HG03135 (cell line): ENCODE data around the gene PCTP.

Source experiments
- ATAC-seq: cut with Tn5 transposase; IDR thresholded peaks from one replicate; pipeline ENCODE4 v1.9.1; 2021; ENCODE audit warnings: mild to moderate bottlenecking, moderate library complexity; ENCODE audit not compliant: unreplicated experiment

Gene PCTP

DNA sequence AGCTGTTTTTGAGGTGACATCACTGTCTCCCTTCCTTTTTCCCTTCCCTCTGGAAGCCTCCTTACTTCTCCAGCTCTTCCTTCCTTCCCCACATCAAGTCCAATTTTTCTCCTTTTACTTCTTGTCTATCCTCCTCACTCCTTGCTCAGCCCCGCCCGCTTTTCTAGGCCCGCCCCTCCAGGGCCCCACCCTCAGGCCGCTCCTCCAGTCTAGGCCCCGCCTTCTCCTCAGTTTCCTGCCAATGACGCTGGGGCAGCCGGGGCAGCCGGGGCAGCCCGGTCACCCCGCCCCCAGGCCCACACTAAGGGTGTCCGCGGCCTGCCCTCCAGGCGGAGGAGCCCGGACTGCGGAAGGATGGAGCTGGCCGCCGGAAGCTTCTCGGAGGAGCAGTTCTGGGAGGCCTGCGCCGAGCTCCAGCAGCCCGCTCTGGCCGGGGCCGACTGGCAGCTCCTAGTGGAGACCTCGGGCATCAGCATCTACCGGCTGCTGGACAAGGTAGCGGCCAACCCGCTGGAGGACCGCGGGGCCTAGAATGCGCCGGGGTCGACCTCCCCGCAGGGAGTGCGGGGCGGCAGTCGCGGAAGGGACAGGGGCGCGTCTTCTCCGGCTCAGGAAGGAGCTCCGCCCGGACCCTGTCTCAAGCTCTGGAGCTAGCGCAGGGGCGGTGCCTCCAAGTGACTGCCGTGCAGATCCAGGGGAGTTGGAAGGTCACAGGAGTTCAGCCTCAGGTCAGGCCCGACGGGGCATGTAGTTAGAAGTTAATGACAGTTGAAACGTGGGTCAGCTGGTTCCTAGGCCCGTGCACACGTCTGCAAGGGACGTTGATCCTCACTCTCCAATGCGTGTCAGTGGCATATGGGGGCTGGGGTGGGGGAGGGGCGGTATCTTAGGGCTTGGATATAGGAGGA lies at the start of gene PCTP:
PCTP (plus strand) TSS at position 302 of the 908 bp plus-strand sequence; CDS start at position 355, 53 bp downstream.
- ATAC-seq, result peak; percentile 99

DNA sequence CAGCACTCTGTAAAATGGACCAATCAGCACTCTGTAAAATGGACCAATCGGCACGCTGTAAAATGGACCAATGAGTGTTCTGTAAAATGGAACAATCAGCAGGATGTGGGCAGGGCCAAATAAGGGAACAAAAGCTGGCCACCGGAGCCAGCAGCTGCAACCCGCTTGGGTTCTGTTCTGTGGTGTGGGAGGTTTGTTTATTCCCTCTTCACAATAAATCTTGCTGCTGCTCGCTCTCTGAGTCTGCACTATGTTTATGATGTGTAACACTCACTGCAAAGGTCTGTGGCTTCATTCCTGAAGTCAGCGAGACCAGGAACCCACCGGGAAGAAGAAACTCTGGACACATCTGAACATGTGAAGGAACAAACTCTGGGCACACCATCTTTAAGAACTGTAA lies 48.7 kb upstream of the PCTP start:
- no peak for ATAC-seq

DNA sequence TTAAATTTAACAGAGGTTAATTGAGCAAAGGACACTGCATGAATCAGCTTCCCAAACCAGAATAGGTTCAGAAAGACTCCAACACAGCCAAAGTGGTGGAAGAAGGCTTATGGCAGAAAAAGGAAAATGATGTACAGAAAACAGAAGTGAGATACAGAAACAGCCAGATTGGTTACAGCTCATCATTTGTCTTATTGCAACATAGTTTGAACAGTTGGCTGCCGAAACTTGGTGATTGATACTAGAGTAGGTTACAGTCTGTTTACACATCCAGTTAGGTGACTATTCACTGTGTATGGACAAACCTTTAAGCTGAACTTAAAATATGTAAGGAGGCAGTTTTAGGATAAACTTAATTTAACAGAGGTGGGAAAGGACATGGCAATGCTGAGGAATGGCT lies 46.5 kb upstream of the PCTP start:
- ATAC-seq, result no peak

DNA sequence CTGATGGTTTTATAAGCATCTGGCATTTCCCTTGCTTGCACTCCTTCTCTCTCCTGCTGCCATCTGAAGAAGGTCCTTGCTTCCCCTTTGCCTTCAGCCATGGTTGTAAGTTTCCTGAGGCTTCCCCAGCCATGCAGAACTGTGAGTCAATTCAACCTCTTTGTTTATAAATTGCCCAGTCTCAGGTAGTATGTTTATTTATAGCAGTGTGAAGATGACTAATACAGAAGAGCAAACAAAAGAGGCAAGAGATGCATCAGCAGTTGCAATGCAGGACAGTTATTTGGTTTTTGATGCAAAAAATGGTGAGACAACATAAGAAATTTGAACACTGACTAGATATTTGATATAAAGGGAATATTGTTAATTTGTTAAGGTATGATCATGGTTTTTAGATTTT lies 45.0 kb upstream of the PCTP start:
- ATAC-seq, result no peak

DNA sequence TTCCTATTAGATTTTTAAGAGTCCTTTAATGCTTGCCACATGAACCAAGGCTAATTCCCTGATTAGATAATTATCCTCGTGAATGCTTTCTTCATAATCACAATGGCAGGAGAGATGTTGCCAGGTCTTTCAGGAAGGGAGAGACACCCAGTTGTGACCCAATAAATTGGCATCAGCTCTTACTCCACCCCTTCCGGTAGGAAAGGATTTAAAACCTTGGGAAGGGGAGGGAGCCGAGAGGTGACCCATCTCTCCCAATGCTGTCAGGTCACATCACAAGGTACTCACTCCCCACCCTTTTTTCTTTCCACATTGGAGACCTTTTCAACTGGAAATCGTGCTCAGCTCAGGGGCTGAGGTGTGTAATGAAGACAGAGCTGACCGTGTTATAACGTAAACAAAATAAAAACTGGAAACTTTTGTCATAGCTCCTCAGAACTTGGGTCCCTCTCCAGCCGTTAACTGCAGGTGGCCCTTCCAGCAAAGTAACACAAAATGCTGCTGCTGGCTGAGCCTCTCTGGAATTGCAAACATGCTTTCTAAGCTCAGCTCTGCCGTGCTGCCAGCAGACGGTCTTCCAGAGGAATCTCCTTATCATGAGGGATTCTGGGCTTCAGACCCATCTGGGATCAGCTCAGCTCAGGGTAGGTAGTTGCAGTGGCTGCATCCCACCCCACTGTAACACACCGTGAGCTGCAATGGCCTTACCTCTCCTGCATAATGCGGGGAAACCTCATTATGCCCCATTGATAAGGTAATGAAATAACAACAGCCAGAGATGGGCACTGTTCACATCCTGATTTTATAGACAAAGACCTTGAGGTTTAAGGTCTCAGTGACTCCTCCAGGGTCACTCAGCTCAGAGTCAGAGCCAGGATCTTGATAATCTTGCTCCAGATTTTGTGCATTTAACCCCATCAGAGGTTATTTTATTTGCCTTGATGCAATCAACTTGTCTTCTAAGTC lies 43.8 kb upstream of the PCTP start:
- no peak for ATAC-seq

DNA sequence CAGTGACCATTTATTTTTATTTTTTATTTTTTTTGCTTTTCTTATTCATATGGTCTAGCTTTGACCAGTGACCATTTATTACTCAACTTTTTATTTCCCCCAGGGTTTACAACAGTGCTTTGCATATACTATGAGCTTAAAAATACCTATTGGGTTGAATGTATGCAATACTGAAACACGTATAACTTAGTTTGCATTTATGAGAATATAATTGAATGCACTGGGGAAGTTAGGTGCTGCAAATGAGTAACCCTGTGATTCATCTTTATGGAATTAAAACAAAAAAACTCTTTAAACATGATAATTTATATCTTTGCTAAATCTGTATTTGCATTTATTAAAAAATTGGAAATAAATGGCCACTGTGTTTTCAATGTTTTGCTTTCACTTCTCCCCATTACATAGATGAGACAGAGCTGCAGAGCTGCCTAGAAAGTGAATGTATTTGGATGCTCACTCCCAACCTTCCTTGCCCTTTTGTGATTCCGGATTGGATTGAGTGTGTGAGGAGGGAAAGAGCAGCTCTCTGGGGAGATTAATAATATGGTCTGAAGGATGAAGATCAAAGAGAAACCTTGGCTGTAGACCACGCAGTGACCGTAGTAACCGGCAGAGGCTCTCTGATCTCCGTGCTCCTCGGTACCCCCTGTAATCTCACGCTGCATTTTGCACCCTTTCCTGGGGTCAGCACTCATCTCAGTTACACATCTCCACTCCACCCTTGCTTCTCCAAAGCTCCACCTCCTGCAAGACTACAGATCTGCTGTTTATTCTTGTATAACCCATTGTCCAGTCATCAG lies 42.5 kb upstream of the PCTP start:
- ATAC-seq, result no peak

DNA sequence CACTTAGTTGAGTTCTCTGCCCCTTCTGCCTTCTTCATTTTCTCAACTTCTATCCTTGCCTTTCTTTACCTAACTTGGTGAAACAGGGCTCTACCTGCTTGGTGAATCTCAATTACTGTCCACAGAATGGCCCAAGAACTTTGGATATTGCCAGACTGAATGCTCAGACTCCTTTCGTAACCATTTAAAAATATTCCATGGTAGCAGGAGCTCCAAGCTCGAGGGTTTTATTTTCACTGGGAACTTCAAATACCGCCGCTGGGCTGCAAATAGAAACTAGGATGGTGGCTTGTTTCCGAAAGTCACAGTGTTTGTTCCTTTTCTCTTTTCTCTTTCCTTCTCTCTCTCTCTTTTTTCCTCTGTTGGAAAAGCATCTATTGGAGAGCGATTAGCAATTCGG lies 41.4 kb upstream of the PCTP start:
- ATAC-seq, result no peak

DNA sequence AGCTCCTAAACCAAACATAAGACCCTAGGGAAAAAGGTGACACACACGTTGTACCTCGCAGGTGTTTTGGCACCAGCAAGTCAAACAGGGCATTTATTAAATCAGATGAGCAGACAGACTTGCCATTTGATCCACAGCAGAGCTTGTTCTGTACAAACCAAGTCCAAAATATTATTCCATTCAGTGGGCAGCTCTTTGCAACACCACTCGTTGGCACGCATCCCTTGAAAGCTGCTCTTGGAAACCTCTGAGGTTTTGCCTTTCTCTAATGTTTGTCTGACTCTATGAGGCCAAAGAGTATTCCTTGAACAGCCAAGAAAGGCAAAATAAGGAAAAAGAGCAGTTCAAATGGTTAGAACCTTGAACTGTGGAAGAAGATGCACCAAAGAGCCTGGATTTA lies 40.9 kb upstream of the PCTP start:
- ATAC-seq, result no peak

DNA sequence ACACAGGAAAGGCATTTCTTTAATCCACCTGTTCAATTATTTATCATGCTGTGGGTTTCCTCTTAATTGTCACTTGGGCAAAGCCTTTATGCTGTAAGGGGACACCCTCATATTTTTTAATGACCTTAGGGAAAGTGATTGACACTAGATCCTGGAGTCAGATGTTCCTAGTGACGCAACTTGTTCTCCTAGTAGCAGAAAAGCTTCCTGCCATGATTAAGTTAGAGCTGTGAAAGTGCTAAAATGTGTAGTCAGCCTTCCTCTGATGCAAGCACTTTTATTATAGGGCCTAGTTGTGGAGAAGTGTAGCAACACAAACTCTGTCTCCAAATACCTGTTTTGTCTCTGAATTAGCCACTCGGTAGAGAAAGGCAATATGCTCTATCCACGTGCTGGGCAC lies 40.4 kb upstream of the PCTP start:
- no peak for ATAC-seq

DNA sequence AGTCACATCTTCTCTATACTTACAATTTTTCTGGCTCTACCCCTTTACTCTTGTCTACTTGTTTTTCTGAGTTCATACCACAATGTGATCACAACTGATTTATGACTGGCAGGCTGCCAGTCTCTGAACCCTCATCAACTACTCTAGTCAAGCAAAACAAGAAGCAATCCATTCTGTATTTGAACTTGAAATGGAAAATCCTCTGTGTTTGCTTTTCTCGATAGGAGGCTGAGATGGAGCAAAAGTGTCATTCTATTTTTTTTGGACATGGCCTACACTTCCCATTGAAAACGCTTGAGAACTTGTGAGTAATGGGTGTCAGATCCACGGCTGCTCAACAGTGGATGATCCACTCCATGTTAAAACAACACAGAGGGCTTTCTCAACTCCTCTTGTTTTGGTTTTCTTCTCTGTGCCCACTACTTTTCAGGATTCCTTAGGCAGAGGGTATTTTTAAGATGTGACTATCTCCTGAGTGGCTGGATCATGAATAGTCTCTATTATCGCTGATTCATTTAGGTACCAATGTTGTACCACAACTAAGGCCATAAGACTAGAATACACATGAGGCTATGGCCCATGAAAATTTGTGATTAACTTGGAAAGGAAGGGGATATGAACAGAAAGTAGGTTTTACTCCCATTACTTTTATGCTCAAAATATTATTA lies 39.9 kb upstream of the PCTP start:
- ATAC-seq, result no peak

DNA sequence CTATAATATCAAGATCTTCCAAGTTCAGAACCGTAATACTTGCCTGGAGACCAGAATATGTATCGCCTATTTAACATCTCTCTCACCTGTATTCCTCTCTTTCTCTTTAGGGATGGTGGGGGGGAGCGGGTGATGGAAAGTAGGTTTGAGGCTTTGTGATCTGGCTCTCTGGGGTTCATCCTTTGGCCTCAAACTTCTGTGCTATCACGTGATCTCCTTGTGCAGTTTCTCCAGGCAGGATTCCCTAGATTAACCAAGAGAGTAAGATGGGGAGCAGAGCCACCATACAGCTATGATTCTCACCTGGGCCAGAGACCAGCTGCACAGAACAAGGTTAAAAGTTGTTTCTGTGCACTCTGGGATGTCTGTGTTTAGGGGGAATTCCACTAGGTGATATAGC lies 33.4 kb upstream of the PCTP start:
- no peak for ATAC-seq

DNA sequence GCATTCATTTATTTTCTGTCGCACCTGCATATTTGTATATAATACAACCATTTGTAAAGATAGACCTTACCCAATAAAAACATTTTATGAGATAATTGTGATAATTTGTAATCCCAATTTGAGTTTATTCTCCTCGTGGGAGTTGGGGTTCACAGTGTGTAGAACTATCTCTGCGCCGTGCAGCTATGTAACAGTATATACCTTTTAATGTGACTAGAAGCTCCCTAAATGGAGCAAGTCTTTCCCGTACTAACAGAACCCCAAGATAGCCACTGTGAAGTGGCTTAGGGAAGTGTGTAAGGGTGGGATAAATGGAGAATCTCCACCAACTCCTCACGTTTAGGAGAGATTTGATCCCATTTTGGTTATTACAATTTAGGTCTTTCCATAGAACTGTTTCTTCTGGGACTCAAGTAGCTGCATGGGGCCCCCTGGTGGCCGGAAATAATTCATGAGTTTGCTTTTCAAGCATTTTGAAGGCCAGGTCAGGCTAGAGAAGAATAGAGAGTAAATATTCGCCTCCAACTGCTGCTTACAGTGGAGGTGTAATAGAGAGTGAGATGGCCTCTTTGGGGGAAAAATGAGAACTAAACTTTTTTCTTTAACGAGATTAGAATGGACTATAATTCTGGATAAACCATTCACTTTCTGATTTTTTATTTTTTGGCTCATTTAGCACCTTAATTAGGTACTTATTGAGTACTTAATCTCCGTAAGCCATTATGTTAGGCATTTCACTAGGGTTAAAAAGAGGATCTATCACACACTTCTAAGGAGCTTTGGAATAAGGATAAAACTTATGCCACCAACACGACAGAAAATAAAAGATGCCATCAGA lies 32.7 kb upstream of the PCTP start:
- ATAC-seq, result no peak

DNA sequence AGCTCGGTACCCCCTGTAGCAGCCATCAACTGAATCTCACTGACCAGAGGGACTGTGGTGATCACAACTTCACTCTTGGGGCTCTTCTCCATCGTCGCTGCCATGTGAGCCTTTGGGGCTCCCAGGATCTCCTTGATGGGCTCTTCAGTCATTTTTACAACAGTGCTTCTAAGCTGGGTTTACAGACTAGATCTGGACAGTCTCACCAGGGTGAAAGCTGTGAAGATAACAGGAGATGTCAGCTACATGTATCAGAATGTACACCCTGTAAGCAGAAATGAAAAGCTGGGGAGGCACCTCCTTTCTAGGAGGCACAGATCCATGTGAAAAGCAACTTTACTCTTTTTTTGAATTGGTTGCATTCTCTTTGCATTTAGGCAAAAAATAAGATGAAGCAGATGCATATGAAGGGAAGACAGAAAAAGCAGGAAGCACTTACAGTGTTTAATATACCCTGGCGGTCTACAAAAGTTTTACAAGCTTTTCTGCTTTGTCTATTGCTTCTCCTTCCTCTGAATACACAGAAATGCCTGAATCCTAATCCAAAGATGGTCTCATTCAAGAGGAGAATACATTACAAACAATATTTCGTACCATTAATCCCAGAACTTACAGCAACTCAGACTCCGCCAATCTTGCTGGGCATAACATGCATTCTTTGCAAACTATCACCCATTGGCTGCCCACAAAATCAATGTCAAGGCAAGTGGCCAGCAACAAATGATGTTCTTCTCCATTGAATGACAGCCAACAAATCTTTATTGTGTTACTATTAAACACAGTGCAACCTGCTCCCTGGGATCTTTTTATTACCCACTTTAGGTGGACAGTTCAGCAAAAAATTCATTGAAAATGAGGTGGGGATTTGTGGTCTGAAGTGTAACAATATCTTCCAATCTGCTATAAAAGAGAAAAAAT lies 29.7 kb upstream of the PCTP start:
- ATAC-seq, result no peak

DNA sequence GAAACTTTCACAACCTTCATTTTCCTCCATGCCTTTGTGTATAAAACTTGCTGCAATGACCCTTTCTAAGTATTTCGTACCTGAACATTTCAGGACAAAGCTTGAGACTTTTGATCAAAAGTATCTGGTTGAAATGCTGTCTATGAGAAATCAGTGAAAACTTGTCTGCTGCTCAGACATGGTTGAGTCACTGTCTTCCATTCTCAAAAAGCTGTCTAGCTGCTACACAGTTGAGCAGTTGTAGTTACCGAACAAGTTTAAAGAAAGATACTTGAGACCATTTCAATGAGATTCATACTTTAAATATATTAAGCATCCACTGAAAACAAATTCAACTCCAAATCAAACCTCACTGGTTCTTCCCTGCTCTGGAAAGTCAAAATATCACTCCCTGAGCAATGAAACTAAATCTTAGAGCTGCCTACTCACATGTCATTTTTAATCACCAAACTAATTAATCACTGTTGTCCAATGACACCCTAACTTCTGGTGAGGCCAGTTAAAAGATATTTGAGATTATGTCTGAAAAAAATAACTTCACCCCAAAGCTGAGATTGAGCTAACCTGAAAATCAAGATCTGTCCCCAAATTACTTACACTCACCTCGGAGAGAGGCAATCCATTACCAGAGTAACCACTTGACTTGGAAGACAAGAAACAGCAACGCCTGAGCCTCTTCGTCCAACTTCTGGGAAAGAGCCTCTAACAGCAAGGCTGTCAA lies 28.7 kb upstream of the PCTP start:
- ATAC-seq, result no peak

DNA sequence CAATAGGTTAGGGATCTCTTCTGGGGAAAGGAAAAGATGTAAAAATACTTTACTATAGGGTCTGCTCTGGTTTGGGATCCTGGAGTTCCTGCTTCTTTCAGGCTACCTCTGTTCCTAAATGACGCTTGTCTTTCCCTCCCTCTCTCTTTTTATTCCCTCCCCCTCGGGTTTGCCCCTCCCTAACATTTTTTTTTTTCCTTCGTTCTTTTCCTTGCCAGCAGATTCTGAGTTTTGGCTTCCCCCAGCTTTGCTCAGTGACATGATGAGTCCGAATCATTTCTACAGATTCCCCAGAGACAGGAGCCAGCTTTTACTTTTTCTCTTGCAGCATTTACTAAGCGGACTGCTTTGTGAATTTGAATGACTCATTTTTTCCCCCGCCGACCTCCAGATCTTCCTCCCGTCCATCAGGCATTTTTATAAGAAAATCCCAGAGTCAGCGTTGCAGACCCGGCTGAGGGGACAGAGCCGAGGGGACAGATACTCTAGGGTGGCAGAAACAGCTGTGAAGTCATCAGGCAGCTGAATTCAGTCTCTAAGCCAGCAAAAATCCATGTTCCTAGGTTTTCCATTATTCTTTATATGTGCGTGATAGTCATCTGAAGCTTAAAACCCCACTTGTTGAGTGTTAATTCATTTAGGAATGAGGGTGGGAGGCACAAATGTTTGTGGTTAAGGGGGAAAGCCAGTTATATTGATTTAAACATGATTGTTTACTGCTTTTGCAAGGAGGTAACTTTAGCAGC lies 27.9 kb upstream of the PCTP start, which contains the start of gene TMEM100:
TMEM100 (minus strand) TSS at position 123 of the 746 bp plus-strand sequence. CDS start 1,794 bp downstream, outside the sequence.
- no peak for ATAC-seq

DNA sequence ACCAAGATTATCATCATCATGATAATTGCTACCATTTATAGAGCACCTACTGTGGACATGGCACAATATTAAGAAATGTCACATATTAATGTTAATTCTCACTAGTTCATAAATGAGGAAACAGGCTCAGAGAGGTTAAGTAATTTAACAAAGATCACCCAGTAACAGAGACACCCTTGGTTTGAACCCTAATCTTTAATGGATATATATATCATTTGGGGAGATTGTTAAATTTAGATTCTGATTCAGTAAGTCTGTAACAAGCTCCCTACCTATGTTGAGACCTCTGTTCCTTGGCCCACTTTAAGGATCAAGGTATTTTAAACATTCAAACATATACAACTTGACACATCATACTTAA lies 27.4 kb upstream of the PCTP start:
- ATAC-seq, result no peak

DNA sequence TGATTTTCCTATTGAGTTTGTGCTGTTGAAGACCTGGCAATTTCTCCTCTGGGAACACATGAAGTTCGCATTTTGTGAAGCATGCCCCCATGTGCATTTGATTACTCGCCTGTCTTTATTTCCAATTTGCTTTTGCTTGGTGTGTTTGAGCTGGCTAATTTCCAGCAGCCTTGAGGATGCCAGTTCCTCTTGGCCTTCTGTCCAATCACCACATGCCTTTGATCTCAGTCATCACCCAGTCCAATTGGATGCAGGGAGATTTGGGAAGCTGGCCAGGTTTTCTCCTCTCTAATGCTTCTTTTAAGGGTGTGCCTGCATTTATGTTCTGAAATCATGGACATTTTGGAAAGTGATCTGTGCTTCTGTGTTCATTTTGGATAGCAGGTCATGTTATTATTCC lies 24.4 kb upstream of the PCTP start:
- no peak for ATAC-seq
